GM21526 (cell line): ENCODE measurements around the gene DYNLT2B.
"Not testable (repeated sequence)": the region's sequence is repeated elsewhere in the genome, so short reads cannot be mapped to it uniquely, and the experiment has no call there.

Experiments used
- ATAC-seq: cut with Tn5 transposase; IDR thresholded peaks from one replicate; pipeline ENCODE4 v1.9.1; 2021; ENCODE audit warnings: moderate library complexity; ENCODE audit not compliant: unreplicated experiment, low FRiP score

DYNLT2B gene

DNA sequence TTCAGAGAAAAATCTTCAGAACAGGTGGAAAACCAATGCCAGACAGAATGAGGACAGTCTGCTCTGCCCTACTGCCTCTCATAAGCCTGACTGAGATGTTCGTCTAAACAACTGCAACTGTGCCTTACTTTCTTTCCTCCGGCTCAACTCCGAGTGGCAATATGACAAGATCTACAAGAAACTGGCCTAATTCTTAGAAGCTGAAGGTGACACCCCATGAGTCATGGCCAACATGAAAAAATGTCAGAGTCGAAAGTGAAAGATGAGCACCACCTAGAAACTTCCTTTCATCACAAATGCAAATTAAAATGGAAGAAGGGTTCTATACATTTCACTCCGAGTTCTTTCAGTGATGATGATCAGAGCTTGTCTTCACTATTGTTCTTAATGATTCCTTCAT is 43.5 kb downstream of the DYNLT2B start:
- peak; percentile 77 for ATAC-seq

GRCh38 chr3:196273655-196274054 is 44.4 kb downstream of the DYNLT2B start:
- ATAC-seq, result no peak

GRCh38 chr3:196272826-196273225 is 45.2 kb downstream of the DYNLT2B start:
- ATAC-seq, result no peak

GRCh38 chr3:196270499-196270898 is 47.5 kb downstream of the DYNLT2B start:
- ATAC-seq, result no peak

DNA sequence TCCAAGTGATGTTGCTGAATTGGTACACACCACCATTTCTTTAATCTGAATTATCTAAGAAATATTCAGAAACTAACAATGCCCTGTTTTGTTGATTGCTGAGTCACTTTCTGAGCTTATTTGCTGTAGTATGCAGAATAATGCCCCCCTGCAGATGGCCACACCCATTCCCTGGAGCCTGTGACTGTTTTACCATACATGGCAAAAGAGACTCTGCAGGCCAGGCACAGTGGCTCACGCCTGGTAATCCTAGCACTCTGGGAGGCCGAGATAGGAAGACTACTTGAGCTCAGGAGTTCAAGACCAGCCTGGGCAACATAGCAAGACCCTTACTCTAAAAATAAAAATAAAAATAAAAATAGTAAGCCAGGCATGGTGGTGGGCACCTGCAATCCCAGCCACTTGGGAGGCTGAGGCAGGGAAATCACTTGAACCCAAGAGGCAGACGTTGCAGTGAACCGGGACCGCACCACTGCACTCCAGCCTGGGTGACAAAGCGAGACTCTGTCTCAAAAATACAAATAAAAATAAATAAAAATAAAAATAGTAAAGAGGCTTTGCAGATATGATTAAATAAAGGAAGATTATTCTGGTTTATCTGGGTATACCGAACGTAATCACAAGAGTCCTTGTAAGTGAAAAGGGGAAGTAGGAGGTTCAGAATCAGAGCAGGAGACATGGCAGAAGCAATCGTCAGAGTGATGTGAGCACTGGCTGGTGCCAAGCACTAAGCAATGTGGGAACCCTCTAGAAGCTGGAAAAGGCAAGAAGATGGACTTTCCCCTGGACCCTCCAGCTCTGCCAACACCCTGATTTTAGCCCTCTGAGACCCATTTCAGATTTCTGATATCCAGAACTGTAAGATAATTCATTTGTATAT is 49.5 kb downstream of the DYNLT2B start:
- no peak for ATAC-seq

- ATAC-seq, result no peak
Observed at GRCh38 chr3:196263819-196264218, 54.2 kb downstream of the DYNLT2B start.

- no peak for ATAC-seq
Observed at GRCh38 chr3:196260784-196261183, 57.3 kb downstream of the DYNLT2B start.

GRCh38 chr3:196255776-196256175 is 62.3 kb downstream of the DYNLT2B start:
- ATAC-seq, result no peak

DNA sequence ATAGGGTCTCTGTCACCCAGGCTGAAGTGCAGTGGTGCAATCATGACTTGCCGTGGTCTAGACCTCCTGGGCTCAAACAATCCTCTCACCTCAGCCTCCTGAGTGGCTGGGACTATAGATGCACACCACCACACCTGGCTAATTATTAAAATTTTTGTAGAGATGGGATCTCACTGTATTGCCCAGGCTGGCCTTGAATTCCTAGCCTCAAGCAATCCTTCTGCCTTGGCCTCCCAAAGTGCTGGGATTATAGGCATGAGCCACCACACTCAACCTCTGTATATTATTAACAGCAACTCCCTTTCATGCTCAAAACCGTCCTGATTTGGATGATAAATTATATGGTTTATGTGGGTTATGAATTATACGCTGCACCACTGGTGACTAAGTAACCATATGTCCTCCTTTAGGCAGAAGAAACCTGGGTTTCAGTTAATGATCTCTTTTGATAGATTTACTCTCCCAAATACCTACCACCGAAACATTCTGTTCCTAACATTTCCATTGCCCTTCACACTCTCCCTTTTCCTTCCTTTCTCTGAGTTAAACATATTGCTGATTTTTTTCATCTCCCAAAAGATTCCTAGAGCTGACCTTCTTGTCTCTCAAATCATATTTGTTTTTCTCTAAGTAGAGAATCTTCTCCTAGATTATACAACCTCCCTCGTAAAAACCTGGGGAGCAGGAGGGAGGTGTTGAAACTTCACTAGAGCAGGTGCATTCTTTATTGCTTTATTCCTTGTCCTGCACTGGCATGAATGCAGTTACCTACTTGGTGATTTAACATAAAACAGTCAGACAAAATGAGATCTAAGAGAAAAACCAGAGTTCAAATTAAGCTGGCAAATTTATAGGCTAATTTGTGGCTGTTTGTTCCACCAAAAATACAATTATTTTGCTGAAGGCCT is 63.4 kb downstream of the DYNLT2B start:
- ATAC-seq, result no peak

- ATAC-seq, result no peak
Observed at GRCh38 chr3:196251918-196252317, 66.1 kb downstream of the DYNLT2B start.

GRCh38 chr3:196246612-196247308 is 71.3 kb downstream of the DYNLT2B start:
- no peak for ATAC-seq

- ATAC-seq, result not testable (repeated sequence)
Observed at GRCh38 chr3:196244166-196244565, 73.9 kb downstream of the DYNLT2B start.

- ATAC-seq, result no peak
Observed at GRCh38 chr3:196241704-196242103, 76.3 kb downstream of the DYNLT2B start.
